DND-41 (cell line): ENCODE data around the gene COA3.
A peak's percentile ranks its signal among the peaks of the same experiment; 100 is the strongest.

Experiments used
- ATAC-seq: fragments of 200-7000 bp; cut with Tn5 transposase; 3 replicates; pipeline ENCODE4 v1.9.1; 2021; ENCODE audit warnings: low read depth; ENCODE audit not compliant: insufficient read depth
- DNase-seq: peaks from one replicate; pipeline ENCODE4 v3.0.0-alpha.2; 2020
- H2AFZ ChIP-seq: 2 replicates; pipeline ENCODE4 v1.6.0; 2012; ENCODE audit warnings: low read depth, low read length
- H3K27ac ChIP-seq: 2 replicates; pipeline ENCODE4 v1.5.1; 2012; ENCODE audit warnings: low read length, inconsistent platforms
- H3K27me3 ChIP-seq: fragments of 200-600 bp; sonication (generic); 2 replicates; pipeline ENCODE4 v1.6.0; 2012; ENCODE audit warnings: low read length, mild to moderate bottlenecking, inconsistent platforms; ENCODE audit not compliant: insufficient read depth, poor library complexity
- H3K36me3 ChIP-seq: 2 replicates; pipeline ENCODE4 v1.5.1; 2012; ENCODE audit warnings: low read length, inconsistent platforms; ENCODE audit not compliant: insufficient read depth
- H3K4me1 ChIP-seq: 2 replicates; pipeline ENCODE4 v1.5.1; 2012; ENCODE audit warnings: mild to moderate bottlenecking, low read length; ENCODE audit not compliant: insufficient read depth
- H3K4me2 ChIP-seq: 2 replicates; pipeline ENCODE4 v1.6.0; 2012; ENCODE audit warnings: mild to moderate bottlenecking, moderate library complexity, low read length, inconsistent platforms; ENCODE audit not compliant: insufficient read depth
- H3K4me3 ChIP-seq, 2 experiments: fragments of 200-600 bp in 1 of 2; shearing (Covaris generic) in 1 of 2; 2 replicates each; pipeline ENCODE4 v1.5.1; 2012 to 2016; ENCODE audit warnings: inconsistent platforms in 2 of 2, low read length in 2 of 2, mild to moderate bottlenecking in 2 of 2, low read depth in 1 of 2, moderate library complexity in 1 of 2
- H3K79me2 ChIP-seq: 2 replicates; pipeline ENCODE4 v1.6.0; 2012; ENCODE audit warnings: low read length, inconsistent platforms; ENCODE audit not compliant: insufficient read depth
- H3K9ac ChIP-seq: 2 replicates; pipeline ENCODE4 v1.6.0; 2012; ENCODE audit warnings: low read depth, mild to moderate bottlenecking, inconsistent platforms, low read length, moderate library complexity
- H3K9me3 ChIP-seq: 2 replicates; pipeline ENCODE4 v1.5.1; 2012; ENCODE audit warnings: low read length, moderate library complexity, mild to moderate bottlenecking, inconsistent platforms; ENCODE audit not compliant: insufficient read depth, severe bottlenecking
- H4K20me1 ChIP-seq: 2 replicates; pipeline ENCODE4 v1.6.0; 2012; ENCODE audit warnings: low read length; ENCODE audit not compliant: insufficient read depth
- EZH2 ChIP-seq: IDR thresholded peaks from 3 replicates; pipeline ENCODE4 v1.6.1; 2012; ENCODE audit warnings: borderline replicate concordance, low read depth, mild to moderate bottlenecking, moderate library complexity, low read length, inconsistent platforms; ENCODE audit not compliant: severe bottlenecking
- TF ChIP-seq, protein P1 (sequence below): IDR thresholded peaks from 2 replicates; pipeline ENCODE4 v1.5.1; 2012; ENCODE audit warnings: borderline replicate concordance, low read length, moderate library complexity, mild to moderate bottlenecking; ENCODE audit not compliant: poor library complexity, severe bottlenecking; ENCODE audit errors: extremely low read depth

COA3 gene

DNA sequence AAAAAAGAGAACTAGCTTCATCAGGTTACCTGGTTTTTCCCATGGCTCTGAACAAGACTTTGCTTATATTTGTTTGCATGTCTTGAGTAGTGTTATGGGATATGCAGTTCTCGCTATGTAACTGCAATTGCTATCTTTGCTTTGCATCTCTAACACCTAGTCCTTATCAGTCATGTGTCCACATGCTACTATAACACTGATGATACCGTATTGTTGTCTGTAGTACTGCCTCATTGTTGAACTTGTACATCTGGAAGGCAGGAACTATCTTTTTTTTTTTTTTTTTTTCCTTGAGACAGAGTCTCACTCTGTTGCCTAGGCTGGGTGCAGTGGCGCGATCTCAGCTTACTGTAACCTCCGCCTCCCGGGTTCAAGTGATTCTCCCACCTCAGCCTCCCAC, 37.2 kb upstream of the COA3 start:
- TF ChIP-seq, protein P1, sequence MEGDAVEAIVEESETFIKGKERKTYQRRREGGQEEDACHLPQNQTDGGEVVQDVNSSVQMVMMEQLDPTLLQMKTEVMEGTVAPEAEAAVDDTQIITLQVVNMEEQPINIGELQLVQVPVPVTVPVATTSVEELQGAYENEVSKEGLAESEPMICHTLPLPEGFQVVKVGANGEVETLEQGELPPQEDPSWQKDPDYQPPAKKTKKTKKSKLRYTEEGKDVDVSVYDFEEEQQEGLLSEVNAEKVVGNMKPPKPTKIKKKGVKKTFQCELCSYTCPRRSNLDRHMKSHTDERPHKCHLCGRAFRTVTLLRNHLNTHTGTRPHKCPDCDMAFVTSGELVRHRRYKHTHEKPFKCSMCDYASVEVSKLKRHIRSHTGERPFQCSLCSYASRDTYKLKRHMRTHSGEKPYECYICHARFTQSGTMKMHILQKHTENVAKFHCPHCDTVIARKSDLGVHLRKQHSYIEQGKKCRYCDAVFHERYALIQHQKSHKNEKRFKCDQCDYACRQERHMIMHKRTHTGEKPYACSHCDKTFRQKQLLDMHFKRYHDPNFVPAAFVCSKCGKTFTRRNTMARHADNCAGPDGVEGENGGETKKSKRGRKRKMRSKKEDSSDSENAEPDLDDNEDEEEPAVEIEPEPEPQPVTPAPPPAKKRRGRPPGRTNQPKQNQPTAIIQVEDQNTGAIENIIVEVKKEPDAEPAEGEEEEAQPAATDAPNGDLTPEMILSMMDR = no peak
- TF ChIP-seq EZH2 = no peak
- Histone ChIP-seq H3K27me3 (no peaks in the 10 kb centered on the region), H3K9ac (no peak overlapping the region), H3K4me1 (peaks cover 41% of the 10 kb centered on the region), H3K27ac (no peak overlapping the region), H3K36me3 (peaks cover 54% of the 10 kb centered on the region), H3K4me3 (no peak overlapping the region), H2AFZ (no peak overlapping the region), H3K4me2 (peak overlapping the region; percentile 88; the same call in 1 of the 2 replicates), H3K79me2 (peaks cover 46% of the 10 kb centered on the region), H4K20me1 (peaks cover 8% of the 10 kb centered on the region), H3K9me3 (no peaks in the 10 kb centered on the region)
- ATAC-seq (no peak), DNase-seq (no peak)

DNA sequence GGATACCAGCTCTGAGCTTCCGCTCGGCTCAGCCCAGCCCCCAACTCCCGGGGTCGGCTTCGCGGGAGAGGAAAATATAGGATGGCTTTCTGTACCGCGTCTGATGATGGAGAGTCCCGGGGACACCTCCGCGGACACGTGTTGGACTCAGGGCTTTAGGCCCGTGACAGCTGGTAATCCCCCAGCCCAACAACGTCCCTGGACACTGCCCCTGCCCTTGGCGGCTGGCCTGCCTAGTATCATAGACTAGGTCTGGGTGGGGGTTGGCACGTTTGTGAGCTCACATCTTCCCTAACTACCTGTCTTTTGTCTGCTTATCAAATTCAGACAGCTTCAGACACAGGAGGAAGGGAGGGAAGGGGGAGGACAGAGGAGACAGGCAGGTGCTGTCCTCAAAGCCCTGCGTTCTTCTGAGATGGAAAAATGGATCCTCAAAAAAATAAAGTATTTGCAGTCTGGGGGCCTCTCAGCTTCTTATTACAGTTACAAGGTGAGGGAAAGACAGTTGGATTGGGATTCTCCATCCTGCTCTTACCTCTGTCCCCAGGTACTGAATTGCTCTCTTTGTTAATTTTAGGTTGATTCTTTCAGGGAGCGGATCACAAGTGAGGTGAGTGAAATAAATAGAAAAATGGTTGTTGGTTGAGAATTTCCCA, 35.4 kb upstream of the COA3 start:
- Histone ChIP-seq H4K20me1 (peaks cover 8% of the 10 kb centered on the region), H3K9me3 (no peaks in the 10 kb centered on the region), H3K27ac (peak overlapping the region; percentile 88), H3K36me3 (peaks cover 47% of the 10 kb centered on the region), H3K4me2 (peak overlapping the region; percentile 88), H3K4me1 (peaks cover 41% of the 10 kb centered on the region), H3K9ac (peak overlapping the region; percentile 78), H3K27me3 (no peaks in the 10 kb centered on the region), H3K4me3 (peak overlapping the region; percentile 62 to 90), H2AFZ (peak overlapping the region; percentile 97), H3K79me2 (peaks cover 46% of the 10 kb centered on the region)
- no peak; the same call in 1 of the 3 replicates for ATAC-seq
- DNase-seq = peak; percentile 52
- TF ChIP-seq, protein P1 = no peak
- no peak for TF ChIP-seq EZH2

DNA sequence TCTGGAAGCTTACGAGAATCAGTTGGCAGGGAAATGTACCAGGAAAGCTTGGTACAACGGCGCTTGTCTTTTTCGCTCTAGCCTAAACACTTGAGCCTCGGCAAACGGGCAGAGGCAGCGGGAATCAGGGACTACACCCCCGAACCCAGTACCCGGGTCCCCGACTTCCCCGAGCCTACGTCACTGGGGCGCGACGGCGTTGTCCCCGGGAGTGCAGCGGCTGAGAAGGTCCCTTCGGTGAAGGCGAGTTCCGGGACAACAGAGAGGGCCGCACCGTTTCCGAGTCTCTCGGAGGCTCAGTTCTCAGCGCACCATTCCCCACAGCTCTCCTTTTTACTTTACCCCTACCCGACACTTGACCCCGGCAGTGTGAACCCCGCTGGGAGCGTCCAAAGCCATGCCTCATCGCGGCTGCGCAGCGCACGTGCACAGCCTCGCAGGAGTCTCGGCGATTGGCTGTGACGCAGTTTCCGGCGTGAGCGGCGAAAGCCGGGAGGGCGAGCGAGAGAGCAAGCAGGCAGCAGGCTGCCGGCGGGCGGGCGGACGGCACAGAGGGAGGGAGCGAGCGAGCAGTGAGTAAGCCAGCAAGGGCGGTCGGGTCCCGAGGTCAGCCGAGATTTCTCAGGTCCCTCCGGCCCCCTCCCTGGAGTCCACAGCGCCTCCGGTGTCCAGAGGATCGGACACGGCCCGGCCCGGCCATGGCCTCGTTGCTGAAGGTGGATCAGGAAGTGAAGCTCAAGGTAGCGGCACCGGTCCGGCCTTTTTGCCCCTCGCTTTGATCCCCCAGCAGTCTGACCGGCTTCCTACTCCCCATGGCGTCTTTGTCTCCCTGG, 34.6 kb upstream of the COA3 start, which contains the start of gene PSME3:
TSS of gene PSME3 (plus strand) at position 464 of the 833 bp plus-strand sequence. CDS start at position 699, 235 bp downstream.
- Histone ChIP-seq H2AFZ (peak within 1 kb of the TSS; percentile 97), H4K20me1 (peaks cover 4% of the 10 kb centered on the region), H3K4me1 (peaks cover 41% of the 10 kb centered on the region), H3K4me3 (peak within 1 kb of the TSS; percentile 62 to 90), H3K27me3 (no peaks in the 10 kb centered on the region), H3K79me2 (peaks cover 46% of the 10 kb centered on the region), H3K4me2 (peak within 1 kb of the TSS; percentile 88), H3K27ac (peak within 1 kb of the TSS; percentile 88), H3K9me3 (no peaks in the 10 kb centered on the region), H3K9ac (peak within 1 kb of the TSS; percentile 78), H3K36me3 (peaks cover 39% of the 10 kb centered on the region)
- DNase-seq (peak; percentile 88), ATAC-seq (peak; percentile 91)
- TF ChIP-seq EZH2 = no peak
- TF ChIP-seq, protein P1 = no peak
